NCI-H69 (cell line): ENCODE data around the gene PLXNA4.

Experiments used
- DNase-seq: peaks from one replicate; lab custom pipeline; 2025; lab: John Stamatoyannopoulos, UW

The PLXNA4 gene

DNA sequence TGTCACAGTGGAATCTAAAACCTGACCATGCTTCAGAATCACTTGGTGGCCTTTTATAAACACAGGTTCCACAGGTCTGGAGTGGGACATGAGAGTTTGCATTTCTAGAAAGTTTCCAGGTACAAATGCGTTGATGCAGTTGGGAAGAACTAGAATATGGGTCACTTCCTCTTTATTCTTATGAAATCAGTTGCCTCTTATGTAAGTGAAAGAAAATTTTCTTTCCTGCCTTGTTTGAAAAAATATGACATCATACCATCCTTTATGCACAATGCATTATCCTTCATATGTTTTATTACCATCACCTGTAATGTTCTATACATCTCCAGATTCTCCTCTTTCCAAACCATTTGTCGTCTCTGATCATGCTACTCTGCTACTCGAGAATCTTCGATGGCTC is 44.0 kb downstream of the PLXNA4 start:
- no peak for DNase-seq

DNA sequence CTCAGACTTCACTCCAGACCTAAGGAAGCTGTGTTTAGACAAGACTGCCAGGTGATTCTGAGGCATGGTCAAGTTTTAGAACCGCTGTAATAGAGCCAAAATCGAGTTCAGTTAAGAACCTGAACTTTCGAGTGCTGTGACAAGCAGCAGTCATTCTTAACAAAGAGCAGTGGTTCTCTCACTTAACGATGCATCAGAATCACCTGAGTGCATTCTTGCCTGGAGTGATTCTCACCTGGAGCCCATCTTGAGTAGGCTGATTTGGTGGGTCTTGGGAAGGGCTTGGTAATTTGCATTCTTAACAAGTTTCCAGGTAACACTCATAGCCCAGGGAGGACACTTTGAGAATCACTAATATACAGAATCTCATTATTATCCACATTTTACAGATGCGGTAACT is 44.7 kb downstream of the PLXNA4 start:
- no peak for DNase-seq

DNA sequence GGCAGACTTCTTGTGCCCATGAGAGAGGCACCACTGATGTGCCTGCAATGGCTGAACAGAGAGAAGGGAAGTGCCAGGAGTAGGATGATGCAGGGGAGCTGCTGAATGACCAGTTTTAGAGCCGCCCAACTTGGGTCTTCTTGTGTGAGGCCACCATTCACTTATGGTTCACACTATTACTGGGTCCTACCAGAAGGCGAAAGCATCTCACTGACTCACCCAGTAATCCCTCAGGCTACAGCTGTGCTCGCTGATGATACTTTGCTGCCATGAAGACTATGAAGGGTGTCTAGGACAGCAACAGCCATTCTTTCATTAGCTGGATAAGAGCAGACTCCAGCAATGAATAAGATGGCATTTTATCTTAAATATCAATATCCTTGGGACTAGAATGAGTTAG is 47.6 kb downstream of the PLXNA4 start:
- DNase-seq: no peak

DNA sequence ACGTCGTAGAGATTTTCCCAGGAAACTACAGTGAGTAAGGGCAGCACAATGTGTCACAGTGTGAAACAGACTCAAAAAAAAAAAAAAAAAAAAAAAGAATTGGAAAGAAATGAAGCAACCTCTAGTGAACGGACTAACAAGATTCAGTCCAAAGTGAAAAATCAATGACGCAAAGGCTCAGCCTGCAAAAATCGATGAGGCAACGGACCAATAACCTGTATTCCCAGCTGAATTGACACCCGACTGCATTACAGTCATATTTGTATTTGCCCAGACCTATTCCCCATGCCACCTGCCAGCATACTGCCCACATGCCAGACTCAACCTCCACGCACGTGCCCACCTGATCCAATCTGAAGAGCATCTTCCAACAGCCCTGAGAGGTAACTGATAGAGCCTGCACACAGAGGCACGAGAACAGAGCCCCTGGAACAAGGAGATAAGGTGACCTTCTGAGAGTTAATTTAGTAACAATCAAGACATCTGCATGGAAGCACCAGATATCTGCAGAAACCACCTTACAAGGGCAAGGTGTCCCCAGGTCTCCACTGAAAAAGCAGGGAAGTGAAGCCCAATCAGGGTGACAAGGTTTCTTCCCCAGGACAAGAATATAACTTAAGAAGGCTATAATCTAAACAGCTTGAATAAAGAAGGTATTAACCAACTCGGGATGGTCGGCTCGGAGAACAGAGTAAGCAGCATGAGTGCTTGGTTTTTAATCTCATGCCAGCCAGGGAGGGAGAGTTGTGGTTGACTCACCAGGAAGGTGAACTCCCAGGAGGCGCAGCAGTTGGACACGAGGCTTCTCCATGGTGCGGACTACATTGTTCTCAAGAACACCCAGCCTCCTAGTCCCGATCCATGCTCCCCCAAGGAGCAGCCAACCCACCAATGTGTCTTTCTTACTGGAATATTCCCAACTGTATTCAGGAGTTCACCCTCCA is 48.5 kb downstream of the PLXNA4 start:
- DNase-seq: no peak

DNA sequence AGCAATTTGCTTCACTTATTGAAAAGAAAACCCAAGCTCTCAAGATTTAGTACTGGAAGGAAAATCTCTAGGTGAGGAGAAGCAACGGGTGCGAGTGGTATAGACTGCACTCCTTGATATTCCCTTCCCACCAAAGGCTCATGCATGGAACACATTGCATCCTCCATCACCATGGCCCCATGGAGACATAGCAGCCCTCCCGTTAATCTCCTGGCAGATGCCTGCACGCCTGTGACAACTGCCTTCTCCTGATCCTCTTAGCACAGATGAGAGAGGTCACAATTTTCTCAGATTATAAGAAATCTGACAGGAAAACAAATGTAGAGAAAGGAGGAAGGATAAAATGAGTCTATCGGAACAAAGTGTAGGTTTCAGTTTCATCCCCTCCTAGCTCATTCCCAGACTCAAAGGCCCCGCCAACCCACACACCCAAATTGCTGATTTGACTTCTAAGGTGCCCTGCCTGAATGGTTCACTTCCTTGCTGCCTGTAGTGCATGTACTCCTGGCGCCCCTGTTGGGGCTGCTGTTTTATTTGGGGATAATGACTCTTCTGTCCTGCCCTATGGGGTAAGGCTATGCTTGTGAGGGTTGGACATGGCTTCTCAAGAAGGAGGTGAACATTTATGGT is 50.0 kb downstream of the PLXNA4 start:
- DNase-seq: no peak

DNA sequence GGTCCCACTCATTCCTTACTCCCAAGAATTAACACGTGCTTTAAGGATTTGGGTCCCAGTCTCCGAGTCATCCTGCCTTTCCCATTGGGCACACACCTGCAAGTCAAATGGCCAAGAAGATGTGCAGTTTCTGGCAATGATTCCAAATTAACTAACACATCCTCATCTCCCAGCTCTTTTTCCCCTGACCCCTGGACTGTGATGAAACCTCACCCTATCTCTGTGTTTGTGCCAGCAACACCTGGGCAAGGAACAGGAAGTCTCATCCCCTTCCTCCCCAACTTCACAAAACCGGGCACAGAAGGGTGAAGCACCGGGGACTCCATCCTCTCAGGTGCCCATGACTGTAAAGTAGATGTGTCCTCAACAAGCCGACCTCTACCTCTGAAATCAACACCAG is 54.8 kb downstream of the PLXNA4 start:
- DNase-seq: no peak

DNA sequence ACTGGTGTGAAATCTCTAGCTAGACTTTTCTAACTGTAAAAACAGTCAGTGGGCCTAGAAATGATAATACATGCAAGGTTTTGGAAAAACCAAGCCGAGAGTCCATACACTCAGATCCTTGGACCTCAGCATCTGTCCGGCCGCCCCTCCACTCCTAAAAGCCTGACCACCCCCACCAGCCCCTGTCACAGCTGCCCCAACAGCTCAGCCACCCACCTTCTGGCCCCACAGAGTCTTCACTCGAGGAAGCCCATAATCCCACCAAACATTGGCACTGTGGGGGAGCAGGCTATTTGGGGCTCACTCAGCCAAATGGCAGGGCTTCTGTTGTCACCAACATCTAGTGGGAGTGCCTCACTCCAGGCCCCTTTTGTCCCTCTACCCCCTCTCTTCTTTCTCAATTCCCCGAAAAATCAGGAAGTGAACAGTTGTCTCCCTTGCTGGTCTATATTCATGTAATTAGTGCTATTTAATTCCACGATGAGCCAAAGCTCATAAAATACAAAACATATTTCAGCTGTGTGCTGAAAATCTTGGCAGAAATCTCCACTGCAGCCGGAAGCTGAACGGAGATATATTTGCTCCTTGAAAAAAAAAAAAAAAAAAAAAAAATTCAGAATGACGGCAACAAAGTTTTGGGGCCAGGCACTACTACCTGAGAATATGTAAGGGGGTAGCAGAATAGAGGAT is 55.5 kb downstream of the PLXNA4 start:
- no peak for DNase-seq

DNA sequence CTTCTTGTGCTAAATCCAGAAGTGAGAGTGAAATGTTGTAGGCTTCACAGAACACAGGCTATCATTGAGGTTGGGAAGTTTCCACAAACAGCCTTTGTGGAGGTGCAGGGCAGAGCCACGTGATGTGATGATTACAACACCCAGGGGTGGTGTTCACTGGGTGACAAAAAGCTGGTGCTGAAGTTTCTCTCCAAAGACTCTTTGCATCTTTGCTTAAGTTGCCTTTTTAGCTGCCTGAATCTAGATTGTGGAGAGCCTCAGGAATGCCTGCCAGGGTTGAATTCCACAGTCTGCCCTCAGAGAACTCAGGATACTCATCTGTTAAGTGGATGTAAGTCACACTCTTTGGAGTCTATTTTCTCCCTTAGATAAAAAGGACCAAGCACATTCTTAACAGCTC is 56.3 kb downstream of the PLXNA4 start:
- DNase-seq: no peak

DNA sequence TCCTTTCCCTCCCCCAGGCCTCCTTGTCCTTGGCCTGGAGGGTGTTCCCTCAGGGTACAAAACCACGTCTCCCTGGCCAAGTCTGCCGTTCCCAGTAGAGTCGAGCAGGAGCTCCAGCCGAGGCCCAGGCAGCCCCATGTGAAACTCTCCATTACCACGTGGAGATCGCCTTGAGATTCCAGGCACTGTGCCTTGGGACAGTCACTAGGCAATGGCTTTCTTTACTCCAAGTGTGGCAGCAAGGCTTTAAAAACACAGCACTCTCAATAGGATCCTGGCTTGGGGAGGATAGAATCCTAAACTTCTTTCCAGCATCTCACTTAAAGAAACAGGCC is 57.5 kb downstream of the PLXNA4 start:
- no peak for DNase-seq

DNA sequence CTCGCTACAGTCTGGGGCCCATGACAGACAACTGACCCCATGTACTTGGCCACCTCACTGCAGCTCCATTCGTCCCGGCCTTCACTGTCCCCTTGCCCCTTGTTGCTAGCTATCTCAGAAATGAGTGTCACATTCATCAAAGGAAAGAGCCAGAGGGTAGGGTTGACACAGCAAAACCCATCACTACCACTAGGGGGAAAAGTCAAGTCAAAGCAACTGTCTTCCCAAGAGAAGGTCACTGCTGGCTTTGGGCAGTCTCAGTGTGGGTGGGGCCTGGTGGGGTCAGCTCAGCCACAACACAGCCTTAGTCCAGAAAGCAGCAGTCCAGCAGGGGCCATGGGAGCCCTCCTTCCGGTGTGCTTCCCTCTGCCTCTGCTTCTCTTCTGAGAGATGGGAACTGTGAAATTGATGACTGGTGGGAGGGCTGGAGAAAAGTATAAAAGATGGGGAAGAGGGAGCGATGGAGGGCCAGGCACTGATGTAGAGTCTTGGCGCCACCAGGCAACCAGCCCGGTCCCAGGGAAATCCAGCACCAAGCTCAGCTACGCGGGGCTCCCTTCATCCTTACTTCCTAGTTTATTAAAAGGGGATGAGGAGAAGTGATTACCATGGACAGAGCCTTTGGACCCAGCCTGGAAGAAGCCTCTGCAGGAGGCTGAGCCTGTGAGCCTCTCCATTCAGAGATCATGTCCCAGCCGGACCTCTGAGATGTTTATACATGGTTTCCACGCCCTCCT is 58.0 kb downstream of the PLXNA4 start:
- DNase-seq: peak; percentile 7

DNA sequence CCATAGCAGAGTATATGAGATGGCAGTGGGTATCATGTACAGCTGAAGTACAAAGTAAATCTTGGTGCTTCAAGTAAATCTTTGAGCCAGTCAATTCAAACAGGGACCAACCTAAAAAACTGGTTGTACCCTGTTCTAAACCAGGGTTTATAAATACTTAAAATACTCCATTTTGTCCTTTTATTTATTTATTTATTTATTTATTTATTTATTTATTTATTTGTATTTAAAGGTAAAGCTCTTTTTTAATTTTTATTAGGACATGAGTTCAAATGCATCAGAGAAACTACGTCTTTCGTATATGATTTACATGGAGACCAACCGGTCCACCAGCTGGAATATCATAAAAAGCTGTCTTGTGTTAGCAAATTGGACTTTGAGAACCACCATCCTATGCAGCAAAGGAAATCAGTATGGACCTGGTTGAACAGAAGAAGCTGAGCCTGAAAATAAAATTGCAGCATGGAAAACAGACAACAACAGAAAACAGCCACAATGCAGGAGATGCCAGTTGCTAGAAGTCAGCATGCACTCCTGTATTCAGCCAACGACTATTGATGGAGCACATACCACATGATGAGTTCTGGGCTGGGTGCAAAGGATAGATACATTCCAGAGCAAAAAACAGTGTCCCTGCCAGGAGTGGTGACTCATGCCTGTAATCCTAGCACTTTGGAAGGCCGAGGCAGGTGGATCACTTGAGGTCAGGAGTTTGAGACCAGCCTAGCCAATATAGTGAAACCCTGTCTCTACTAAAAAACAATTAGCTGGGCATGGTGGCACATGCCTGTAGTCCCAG is 60.0 kb downstream of the PLXNA4 start:
- no peak for DNase-seq

DNA sequence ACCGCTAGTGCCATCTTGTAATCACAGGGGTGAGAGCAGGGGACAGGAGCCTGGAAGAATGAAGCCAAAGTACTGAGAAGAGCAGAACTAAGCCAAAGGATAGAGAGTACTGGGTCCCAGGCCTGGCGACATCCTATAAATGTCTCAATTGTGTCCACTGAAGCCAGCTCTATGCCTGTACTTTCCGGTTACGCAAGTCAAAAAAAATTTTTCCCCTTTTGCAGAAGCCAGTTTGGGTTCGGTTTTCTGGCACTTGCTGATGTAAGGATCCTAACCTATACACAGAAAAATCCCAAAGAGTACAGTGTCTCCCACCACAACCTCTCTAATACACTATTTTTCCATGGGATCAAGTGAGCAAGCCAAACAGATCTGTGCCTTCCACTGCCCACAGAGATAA is 61.1 kb downstream of the PLXNA4 start:
- DNase-seq: no peak

DNA sequence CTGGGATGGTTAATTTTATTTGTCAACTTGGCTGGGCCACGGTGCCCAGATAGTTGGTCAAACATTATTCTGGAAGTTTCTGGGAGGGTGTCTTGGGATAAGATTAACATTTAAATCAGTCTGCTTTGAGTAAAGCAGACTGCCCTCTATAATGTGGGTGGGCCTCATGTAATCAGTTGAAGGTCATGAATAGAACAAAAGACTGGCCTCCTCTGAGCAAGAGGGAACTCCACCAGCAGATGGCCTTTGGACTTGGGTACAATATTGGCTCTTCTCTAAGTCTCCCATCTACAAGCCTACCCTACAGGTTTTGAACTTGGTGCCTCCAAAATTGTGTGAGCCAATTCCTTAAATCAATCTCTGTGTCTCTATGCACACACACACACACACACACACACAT is 61.8 kb downstream of the PLXNA4 start:
- no peak for DNase-seq

DNA sequence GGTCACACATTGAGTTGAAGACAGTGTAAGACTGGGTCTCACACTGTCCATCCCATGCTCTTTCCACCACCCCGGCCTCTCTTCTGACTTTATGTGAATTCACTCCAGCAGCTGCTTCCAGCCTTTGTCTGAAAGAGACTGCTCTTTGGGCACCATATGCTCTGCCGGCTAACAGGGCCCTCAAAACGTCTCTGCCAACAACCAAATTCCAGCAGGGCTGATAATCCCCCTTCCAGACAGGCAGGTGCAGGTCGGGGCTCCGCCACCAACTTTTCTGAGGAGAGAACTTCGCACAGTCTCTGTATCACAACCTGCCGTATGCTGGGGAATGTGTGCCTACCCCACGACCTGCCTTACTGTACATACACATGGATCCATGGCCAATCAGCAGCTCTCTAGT is 64.3 kb downstream of the PLXNA4 start:
- no peak for DNase-seq

DNA sequence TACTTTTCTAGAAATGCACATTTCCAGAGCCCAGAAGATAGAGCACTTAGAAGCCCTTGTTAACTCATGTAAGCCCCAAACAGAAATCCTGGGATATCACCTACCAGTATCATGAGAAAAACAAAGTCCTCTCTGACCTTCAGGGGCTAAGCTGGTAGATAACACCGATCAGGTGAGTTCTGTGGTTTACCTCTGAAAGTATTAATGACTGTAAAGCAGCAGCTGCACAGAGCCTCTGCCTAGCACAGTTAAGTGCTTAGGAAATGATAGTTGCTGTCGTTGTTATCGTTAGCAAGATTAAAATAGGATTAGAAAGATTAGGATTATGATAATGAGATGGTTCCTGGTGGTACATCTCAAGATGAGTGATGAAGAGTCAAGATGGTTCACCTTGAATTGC is 64.9 kb downstream of the PLXNA4 start:
- DNase-seq: no peak

DNA sequence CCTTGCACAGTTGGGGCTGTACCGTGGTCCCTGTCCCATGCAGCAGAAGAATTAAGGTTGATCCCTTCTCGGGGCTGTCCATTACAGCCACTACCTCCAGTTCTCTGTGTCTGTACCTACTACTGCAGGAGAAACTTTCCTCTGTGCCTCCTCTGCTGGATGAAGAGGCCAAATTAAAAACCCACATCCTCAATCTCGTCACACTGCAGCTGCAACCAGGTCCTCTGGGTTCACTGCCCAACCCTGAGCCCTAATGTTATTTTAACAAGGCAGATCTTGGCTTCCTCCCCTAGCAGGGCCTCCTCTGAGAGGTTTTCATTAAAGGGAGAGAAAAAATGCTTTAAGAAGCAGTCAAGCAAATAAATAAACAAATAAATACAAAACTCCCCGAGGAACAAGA is 66.6 kb downstream of the PLXNA4 start:
- no peak for DNase-seq

DNA sequence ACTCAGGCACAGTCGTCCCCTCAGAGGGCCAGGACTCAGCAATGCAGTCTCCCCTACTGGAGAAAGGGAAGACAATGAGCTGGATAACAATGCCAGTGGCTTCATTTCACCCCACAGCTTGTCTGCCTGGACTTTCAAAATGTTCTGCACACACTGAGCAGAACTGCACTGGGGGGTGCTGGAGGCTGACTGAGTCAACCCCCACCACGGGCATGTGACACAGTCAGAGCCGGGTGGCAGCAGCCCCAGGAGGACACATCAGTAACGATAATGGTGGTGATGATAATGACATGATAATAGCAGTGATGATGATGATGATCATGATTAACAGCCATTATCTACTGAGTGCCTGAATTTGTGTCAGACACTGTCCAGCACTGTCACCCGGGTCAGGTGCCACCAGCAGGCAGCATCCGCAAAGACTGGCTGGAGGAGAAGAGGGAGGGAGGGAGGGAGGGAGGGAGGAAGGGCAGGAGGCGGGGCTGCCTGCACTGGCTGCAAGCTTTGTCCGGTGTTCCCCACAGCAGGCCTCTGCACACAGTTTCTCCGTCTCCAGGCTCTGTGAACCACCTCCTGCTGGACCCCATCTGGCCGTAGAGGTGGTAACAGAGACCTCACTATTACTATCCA is 67.4 kb downstream of the PLXNA4 start:
- DNase-seq: peak; percentile 42

DNA sequence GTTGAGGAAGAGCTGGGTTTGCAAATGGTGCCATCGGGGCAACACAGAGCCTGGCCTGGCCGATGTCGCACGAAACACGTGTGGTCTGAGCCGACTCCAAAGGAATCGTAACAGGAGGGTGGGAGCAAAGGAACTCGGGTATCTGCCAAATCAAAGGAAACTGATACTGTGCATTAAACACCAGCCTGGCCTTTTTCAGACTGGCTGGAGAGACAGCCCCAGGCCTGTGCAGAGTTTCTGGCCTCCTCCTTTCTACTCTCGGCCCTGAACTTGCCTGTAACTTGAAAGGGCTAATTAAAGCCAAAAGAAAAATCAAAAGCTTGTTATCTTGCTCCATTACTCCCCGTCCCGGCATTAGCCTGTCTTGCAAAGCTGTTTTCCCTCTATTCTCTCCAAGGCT is 71.4 kb downstream of the PLXNA4 start:
- DNase-seq: no peak

DNA sequence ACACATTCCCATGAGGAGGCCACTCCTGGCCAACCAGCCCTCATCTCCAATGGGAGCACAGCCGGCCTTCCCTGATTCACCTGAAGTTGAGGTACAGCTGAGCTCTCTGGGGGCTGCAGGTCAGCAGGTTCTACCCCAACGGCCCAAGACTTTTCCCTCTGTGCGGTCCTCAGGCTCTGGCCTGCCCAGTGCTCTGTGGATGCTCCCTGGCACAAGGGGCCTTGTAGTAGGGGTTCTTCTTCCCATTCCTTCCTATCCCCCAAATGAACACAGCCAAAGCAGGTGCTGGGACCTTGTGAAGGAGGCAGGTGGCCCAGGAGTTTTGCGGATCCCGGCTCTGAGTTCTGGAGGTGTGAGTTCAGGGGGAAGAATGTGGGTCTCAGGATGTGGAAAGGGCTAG is 72.2 kb downstream of the PLXNA4 start:
- DNase-seq: no peak

DNA sequence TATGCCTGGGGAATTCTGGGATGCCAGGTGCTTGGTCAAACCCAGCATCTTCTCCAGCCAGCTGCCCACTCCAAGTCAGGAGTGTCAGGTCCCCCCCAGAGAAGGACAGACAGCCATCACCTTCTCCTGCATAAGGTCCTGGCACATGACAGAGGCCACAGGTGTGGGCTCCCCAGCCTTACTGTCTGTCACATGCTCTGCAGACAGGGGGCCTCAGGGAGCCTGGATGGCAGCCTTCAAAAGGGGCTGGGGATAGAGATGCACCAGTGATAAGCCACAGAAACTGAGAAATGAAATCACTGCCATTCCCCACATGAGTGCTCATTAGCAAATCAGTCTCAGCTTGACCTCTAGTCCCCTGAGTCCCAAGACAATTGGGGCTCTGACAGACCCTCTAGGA is 72.9 kb downstream of the PLXNA4 start:
- no peak for DNase-seq

DNA sequence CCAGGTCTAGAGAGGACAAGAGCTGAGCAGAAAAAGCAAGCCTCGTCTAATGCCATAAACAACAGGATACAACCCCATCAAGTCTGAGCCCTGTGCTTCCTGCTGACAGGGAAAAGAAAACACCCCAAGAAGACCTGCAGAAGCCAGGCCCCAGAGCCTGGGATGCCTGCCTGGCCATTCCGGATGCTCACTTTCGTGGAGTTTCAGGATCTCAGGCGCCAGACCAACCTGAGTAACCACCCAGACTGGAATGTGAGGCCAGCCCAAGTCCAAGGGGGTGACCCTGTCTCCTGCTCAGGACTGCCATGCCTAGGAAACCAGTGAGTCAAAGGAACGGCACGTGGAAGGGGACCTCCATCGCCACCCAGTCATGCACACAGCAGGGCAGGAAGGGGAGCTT is 74.3 kb downstream of the PLXNA4 start:
- DNase-seq: no peak
